GF-D8 (cell line): ENCODE data around the gene GAS6.

ENCODE experiments used
- DNase-seq: peaks from one replicate; lab custom pipeline; 2025; lab: John Stamatoyannopoulos, UW

The GAS6 gene

GRCh38 chr13:113851826-113852535, 11.9 kb downstream of the GAS6 start:
- no peak for DNase-seq

- no peak for DNase-seq
These were observed 12.4 kb downstream of the GAS6 start for GRCh38 chr13:113851480-113851803.

GRCh38 chr13:113850722-113851479, 13.0 kb downstream of the GAS6 start:
- DNase-seq: no peak

GRCh38 chr13:113849981-113850721, 13.7 kb downstream of the GAS6 start:
- no peak for DNase-seq

- no peak for DNase-seq
These were observed 14.3 kb downstream of the GAS6 start for GRCh38 chr13:113849546-113849945.

GRCh38 chr13:113848431-113849260, 15.2 kb downstream of the GAS6 start:
- no peak for DNase-seq

- DNase-seq: no peak
These were observed 15.9 kb downstream of the GAS6 start for GRCh38 chr13:113848020-113848419.

GRCh38 chr13:113846636-113847318, 17.1 kb downstream of the GAS6 start:
- no peak for DNase-seq

- no peak for DNase-seq
These were observed 17.9 kb downstream of the GAS6 start for GRCh38 chr13:113845723-113846635.

- no peak for DNase-seq
These were observed 18.8 kb downstream of the GAS6 start for GRCh38 chr13:113845055-113845454.

- DNase-seq: no peak
These were observed 19.9 kb downstream of the GAS6 start for GRCh38 chr13:113843864-113844556.

GRCh38 chr13:113843063-113843654, 20.7 kb downstream of the GAS6 start:
- no peak for DNase-seq

GRCh38 chr13:113842336-113843062, 21.4 kb downstream of the GAS6 start:
- DNase-seq: no peak

- peak; percentile 34 for DNase-seq
These were observed 22.6 kb downstream of the GAS6 start for GRCh38 chr13:113841353-113841650.

- no peak for DNase-seq
These were observed 23.1 kb downstream of the GAS6 start for GRCh38 chr13:113840541-113841352.

GRCh38 chr13:113839536-113840204, 24.2 kb downstream of the GAS6 start:
- DNase-seq: no peak

GRCh38 chr13:113838711-113839201, 25.1 kb downstream of the GAS6 start:
- DNase-seq: no peak
